ENCODE measurements around the gene CAPN1.

Gene CAPN1

GRCh38 chr11:65208785-65209710 is 27.3 kb downstream of the CAPN1 start:
- no peak overlapping the region for H3K4me3 ChIP-seq (ENCODE audit: low read depth, low read length)
- DNase-seq (ENCODE audit: low read depth) = no peak
- no peak for TF ChIP-seq CTCF (IDR thresholded peaks at IDR 0.05; ENCODE audit: insufficient read depth, low read depth, low read length, missing control alignments)

- H3K4me3 ChIP-seq (ENCODE audit: low read depth, low read length) = no peak overlapping the region
- no peak for TF ChIP-seq CTCF (IDR thresholded peaks at IDR 0.05; ENCODE audit: insufficient read depth, low read depth, low read length, missing control alignments)
- no peak for DNase-seq (ENCODE audit: low read depth)
Observed at GRCh38 chr11:65209711-65210360, 28.1 kb downstream of the CAPN1 start.

GRCh38 chr11:65210361-65210731 is 28.6 kb downstream of the CAPN1 start:
- TF ChIP-seq CTCF (IDR thresholded peaks at IDR 0.05; ENCODE audit: insufficient read depth, low read depth, low read length, missing control alignments) = no peak
- no peak overlapping the region for H3K4me3 ChIP-seq (ENCODE audit: low read depth, low read length)
- DNase-seq (ENCODE audit: low read depth) = no peak

- DNase-seq (ENCODE audit: low read depth) = no peak
- TF ChIP-seq CTCF (IDR thresholded peaks at IDR 0.05; ENCODE audit: insufficient read depth, low read depth, low read length, missing control alignments) = no peak
- H3K4me3 ChIP-seq (ENCODE audit: low read depth, low read length) = no peak overlapping the region
Observed at GRCh38 chr11:65210748-65211147, 29.0 kb downstream of the CAPN1 start.

GRCh38 chr11:65211293-65212105 is 29.8 kb downstream of the CAPN1 start:
- DNase-seq (ENCODE audit: low read depth) = no peak
- no peak overlapping the region for H3K4me3 ChIP-seq (ENCODE audit: low read depth, low read length)
- no peak for TF ChIP-seq CTCF (IDR thresholded peaks at IDR 0.05; ENCODE audit: insufficient read depth, low read depth, low read length, missing control alignments)

- no peak for TF ChIP-seq CTCF (IDR thresholded peaks at IDR 0.05; ENCODE audit: insufficient read depth, low read depth, low read length, missing control alignments)
- no peak overlapping the region for H3K4me3 ChIP-seq (ENCODE audit: low read depth, low read length)
- no peak for DNase-seq (ENCODE audit: low read depth)
Observed at GRCh38 chr11:65212226-65212801, 30.6 kb downstream of the CAPN1 start.
